Inflammatory macrophage (primary cell): ENCODE results near the gene RPL11.
"Not testable (repeated sequence)": the region's sequence is repeated elsewhere in the genome, so short reads cannot be mapped to it uniquely, and the experiment has no call there.

Source experiments
- DNase-seq, 2 donors: peaks; one replicate each; pipeline ENCODE4 v3.0.0-alpha.2; 2020 to 2022

The RPL11 gene

DNA sequence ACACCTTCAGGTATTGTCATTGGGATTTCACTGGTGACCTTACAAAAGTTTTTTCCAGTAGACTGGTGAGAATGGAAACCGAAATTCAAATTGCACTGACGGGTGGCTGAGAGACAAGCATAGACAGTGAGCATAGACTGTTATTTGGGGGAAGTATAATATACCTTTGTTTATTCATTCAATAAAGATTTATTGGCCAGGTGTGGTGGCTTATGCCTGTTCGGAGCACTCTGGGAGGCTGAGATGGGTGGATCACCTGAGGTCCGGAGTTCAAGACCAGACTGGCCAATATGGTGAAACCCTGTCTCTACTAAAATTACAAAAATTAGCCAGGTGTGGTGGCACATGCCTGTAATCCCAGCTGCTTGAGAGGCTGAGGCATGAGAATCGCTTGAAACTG lies 41.7 kb downstream of the RPL11 start:
- not testable (repeated sequence) for DNase-seq

DNA sequence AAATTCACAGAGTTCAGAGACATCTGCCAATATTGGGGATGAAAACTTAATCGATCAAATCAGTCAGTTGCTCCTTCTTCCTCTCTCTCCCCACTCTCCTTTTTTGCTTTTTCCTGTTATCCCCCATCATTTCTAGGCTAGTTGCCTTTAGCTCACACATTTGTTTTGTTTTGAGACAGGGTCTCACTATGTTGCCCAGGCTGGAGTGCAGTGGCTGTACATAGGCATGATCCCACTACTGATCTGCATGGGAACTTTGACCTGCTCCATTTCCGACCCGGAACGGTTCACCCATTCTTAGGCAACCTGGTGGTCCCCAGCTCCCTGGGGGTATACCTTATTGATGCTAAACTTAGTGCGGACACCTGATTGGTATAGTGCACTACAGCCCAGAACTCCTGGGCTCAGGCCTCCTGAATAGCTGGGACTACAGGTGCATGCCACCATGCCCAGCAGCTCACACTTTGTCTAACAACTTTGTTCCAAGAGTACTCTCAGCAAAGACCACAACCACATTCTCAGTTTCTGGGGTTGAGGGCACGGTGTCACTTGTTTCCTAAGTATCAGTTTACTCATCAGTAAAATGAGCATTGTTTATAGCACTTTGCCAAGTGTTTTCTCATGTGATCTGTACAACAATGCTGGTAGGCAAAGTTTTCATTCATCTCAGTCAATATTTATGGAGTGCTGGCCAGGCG lies 45.0 kb downstream of the RPL11 start:
- DNase-seq = no peak

DNA sequence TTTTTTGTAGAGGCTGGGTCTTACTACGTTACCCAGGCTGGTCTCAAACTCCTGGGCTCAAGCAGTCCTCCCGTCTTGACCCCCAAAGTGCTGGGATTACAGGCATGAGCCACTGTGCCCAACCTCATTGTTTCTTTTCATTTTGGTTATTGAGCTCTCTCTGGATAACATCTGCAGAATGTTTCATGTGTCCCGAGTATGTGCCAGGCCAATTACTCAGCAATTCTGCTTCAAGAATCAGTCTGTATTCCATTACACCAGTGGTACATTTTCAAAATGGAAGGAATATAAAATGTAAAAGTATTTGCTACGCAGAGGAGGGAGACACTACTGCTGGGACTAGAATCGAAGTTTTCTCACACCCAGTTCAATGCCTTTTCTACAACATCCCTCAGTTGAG lies 50.0 kb downstream of the RPL11 start:
- DNase-seq = no peak

DNA sequence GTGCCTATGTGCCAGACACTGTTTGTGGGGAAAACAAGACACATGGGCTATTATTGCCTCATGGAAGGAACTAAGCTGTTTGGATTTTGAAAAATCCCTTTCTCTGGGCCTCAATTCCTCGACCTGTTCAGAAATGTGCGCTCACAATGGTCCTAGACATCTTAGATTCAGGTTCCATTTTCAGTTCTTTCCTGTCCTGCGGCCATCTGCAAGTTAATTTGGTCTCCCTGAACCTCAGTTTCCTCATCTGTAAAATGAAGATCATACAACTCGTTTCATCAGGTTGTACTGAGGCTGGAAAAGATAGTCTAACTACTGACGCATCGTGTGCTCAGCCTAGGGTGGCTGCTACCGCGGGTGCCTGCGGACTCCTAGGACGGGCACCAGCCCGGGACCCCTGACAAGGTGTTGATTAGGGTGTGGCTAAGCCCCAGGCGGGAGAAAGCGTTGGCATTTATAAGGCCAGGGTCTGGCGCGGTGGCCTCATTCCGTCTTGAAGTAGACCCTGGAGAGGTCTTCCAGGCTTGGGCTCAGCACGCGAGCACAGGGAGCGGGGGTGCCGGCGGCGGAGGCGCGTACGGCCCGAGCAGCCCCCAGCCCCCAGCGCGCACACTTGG lies 51.2 kb downstream of the RPL11 start:
- DNase-seq = no peak

DNA sequence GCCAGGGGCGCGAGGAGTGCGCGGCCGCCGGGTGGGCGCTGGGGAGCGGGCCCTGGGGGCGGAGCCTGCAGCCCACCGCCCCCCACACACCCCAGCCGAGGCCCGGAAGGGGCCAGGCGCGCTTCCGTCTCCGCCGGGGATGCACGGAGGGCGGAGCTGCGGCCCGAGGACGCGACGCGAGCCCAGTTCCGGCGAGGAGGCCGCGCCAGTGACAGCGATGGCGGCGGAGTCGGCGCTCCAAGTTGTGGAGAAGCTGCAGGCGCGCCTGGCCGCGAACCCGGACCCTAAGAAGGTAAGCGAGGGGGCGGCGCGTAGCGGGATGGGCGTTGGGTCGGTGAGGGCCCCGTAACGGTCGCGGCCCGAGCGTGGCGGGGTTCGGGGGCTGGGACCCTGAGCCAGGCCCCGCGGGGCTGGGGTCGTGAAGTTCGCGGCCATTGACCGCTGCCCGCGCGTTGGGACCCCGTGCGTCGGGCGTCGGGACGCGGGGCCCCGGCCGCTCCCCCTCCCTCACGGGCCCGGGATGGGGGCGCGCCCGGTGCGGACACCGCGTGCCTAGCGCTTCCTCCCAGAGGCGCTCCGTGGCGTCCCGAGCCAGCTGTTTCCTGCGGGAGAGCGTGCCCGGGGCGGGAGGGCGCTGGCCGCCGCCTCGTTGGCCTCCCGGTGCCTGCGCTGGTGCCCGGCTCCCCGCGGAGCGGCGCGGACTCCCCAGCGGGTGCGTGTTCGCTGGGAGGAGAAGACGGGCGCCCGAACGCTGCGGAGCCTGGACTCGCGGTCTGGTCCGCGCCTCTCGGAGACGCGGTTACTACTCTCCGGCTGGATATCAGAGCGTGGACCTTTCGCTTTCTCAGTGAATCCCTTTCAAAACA lies 51.9 kb downstream of the RPL11 start, which contains the start of gene ELOA:
ELOA (plus strand) TSS at position 185 of the 866 bp plus-strand sequence; CDS start at position 218, 33 bp downstream.
- peak; percentile 73 to 85 for DNase-seq

DNA sequence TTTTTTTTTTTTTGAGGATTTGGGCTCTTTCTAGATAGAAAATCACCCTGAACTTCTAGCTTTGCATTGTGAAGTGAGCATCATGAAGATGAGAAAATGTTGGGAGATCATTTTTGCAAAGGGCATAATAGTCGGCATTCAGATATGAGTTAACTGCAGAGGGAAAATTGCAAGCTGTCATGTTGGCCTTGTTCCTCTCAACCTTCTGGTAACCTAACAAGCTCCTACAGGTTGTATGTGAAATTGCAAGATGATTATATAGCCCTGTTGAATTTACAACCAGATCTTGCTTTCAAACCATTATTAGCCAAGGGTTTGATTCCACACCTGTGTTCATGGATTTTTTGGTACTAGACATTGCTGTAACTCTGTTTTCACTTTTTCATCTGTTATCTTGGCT lies 53.9 kb downstream of the RPL11 start:
- DNase-seq = peak; percentile 35 to 44
